Activated effector memory CD4-positive, alpha-beta T cell treated with Interleukin-2 at 50 U/mL for 16 hours (primary cell): ENCODE results near the gene COL18A1.
"Not testable (repeated sequence)": the region's sequence is repeated elsewhere in the genome, so short reads cannot be mapped to it uniquely, and the experiment has no call there.

Source experiments
- DNase-seq: peaks from one replicate; pipeline ENCODE4 v3.0.0-alpha.2; 2020

The COL18A1 gene

GRCh38 chr21:45551783-45552695, 147.1 kb downstream of the COL18A1 start:
- no peak for DNase-seq

- no peak for DNase-seq
Measured at GRCh38 chr21:45552696-45553391, 147.9 kb downstream of the COL18A1 start.

- DNase-seq: peak; percentile 83
Measured at GRCh38 chr21:45554477-45555175, 149.7 kb downstream of the COL18A1 start.

GRCh38 chr21:45555251-45555556, 150.2 kb downstream of the COL18A1 start:
- no peak for DNase-seq

GRCh38 chr21:45555557-45556301, 150.8 kb downstream of the COL18A1 start:
- DNase-seq: peak; percentile 24

GRCh38 chr21:45556302-45556644, 151.3 kb downstream of the COL18A1 start:
- DNase-seq: no peak

GRCh38 chr21:45556645-45557615, 152.0 kb downstream of the COL18A1 start:
- no peak for DNase-seq

GRCh38 chr21:45557616-45558043, 152.7 kb downstream of the COL18A1 start:
- no peak for DNase-seq

- DNase-seq: no peak
Measured at GRCh38 chr21:45558044-45558721, 153.2 kb downstream of the COL18A1 start.

GRCh38 chr21:45559216-45560105, 154.5 kb downstream of the COL18A1 start:
- no peak for DNase-seq

- DNase-seq: no peak
Measured at GRCh38 chr21:45560106-45561021, 155.4 kb downstream of the COL18A1 start.

- DNase-seq: not testable (repeated sequence)
Measured at GRCh38 chr21:45561241-45561640, 156.3 kb downstream of the COL18A1 start.

- DNase-seq: no peak
Measured at GRCh38 chr21:45562402-45562801, 157.4 kb downstream of the COL18A1 start.

- DNase-seq: no peak
Measured at GRCh38 chr21:45562965-45563364, 158.0 kb downstream of the COL18A1 start.
